ENCODE data around the gene NUP98.

GRCh38 chr11:3644817-3645235 is 152.5 kb downstream of the NUP98 start, which contains the start of gene ART1:
- TF ChIP-seq CTCF (IDR thresholded peaks at IDR 0.05) (no peak), POLR2A (IDR thresholded peaks at IDR 0.05) (no peak), POLR2AphosphoS5 (IDR thresholded peaks at IDR 0.05) (no peak)
